Daoy (cell line): ENCODE data around the gene FAM114A1. TPM values are rescaled to one million over a fixed set of nuclear protein-coding genes. Genes with fewer than 3 reads are reported as not detected.

Experiments used
- DNase-seq: peaks from one replicate; pipeline ENCODE4 v3.0.0-alpha.2; 2015; ENCODE audit warnings: low read depth
- total RNA-seq: library from RNA; depleted of rRNA; stranded (reverse); fragments of >200 nt; shearing (Covaris generic); gene quantifications from 2 replicates; pipeline ENCODE4 v1.2.3, GENCODE V29; 2014; rRNA removed

Gene FAM114A1
- total RNA-seq: 35.6 and 37.1 TPM in 2 replicates

DNA sequence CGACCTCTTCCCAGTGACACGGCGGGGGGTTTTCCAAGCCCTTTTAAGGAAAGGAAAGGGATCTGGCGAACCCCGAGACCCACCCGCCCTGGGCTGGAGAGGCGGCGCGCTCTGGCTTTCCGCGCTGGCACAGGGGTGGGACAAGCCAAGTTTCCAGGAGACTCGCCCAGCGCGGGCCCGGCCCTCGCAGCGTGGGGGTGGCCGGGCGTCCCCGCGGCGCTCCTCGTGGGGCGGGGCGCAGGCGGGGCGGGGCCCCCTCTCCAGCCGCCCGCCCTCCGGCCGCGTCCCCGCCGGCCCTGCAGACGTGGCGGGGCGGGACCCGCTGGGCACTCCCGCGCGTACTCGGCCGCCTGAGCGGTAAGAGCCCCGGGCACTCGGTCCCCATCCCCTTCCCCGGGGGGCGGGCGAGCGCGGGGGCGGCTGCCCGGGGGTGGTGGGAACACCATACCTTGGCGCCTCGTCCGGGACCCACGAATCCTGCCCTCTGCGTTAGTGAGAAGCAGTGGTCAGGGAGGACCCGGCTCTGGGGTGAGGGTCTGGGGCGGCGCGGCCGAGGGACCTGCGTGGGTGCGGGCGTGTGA is at the start of gene FAM114A1:
Gene FAM114A1 (plus strand): TSS at position 329 of the 581 bp plus-strand sequence. CDS start 10,273 bp downstream, outside the sequence.
- DNase-seq: peak; percentile 87

DNA sequence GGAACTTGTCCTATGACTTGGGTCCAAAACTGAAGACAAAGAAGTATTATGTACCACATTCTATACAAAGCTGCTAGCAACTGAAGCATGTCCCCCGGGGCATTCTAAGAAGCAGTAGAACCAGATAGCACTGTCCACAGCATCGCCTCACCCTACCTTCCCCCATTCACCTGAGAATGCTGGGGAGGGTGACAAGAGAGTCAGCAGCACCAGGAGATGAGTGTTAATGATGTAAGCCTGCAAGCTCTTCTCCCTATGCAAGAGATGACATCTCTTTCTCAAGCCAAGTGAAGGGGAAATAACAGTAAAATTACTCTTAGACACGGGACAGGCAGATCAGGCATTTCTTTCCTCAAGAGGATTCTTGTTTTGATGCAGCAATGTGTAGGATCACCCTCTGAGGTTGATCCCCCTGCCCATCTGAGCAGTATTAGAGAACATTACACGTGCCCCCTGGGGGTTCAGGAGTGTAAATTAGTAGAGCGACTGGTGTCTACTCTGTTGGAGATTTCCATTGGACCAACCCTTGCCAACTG is 49.1 kb upstream of the FAM114A1 start:
- DNase-seq: peak; percentile 19

DNA sequence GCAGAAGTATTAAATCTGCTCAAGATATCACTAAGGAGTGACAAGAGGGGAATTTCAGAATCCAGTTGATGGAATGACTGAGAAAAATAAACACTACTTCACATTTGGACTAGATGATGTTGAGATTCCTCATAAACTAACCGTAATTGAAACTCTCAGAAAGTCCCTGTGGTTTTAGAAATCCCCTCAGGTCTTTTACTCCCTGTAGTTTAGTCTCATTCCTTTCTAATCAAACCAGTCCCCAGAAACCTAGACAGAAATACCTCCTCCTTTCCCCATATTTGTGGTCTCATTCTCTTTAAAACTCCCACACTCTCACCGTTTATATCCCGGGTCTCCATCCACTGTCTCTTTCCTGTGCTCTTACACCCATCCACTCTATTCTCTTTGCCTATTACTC is 48.0 kb upstream of the FAM114A1 start:
- peak; percentile 72 for DNase-seq

DNA sequence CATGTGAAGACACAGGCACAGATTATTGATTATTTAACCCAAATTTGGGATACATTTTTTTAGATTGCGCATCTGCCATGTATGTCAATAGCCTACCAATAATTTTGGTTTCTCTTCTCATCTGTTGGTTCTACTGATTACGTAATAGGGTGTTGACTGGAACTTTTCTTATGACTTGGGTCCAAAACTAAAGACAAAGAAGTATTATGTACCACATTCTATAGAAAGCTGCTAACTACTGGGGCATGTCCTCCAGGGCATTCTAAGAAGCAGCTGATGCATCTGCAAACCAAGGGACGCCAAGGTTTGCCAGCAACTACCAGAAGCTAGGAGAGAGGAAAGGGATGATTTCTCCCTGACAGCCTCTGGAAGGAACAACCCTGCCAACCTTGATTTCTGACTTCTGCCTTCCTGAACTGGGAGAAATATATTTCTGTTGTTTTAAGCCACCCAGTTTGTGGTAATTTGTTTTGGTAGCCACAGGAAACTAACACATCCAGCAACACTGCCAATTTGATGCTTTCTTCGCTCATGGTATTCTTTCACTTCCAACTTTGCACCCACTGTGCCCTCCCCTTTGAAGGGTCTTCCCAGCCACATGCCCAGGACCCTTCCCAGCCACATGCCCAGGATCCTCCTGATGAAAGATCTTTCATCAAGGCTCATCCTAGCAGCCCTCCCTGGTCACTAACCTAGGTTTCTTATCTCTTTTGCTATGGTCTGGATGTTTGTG is 47.1 kb upstream of the FAM114A1 start:
- no peak for DNase-seq

DNA sequence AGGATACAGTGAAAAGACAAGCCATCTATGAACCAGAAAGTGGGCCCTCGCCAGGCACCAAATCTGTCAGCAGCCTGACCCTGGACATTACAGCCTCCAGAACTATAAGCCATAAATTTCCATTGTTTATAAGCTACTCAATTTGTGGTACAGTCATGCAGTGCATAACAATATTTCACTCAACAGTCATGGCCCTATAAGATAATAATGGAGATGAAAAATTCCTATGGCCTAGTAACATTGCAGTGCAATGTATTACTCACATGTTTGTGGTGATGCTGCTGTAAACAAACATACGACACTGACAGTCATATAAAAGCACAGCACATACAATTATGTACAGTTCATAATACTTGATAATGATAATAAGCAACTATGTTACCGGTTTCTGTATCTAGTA is 45.9 kb upstream of the FAM114A1 start:
- no peak for DNase-seq

DNA sequence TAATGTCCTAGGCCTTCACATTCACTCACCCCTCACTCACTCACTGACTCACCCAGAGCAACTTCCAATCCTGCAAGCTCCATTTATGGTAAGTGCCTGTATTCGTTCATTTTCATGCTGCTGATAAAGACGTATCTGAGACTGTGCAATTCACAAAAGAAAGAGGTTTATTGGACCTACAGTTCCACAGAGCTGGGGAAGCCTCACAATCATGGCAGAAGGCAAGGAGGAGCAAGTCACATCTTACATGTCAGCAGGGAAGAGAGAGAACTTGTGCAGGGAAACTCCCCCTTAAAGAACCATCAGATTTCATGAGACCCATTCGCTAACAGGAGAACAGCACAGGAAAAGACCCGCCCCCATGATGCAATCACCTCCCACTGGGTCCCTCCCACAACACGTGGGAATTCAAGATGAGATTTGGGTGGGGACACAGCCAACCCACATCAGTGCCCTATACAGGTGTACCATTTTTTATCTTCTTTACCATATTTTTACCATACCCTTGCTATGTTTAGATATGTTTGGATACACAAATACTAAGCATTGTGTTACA is 44.8 kb upstream of the FAM114A1 start:
- DNase-seq: no peak

DNA sequence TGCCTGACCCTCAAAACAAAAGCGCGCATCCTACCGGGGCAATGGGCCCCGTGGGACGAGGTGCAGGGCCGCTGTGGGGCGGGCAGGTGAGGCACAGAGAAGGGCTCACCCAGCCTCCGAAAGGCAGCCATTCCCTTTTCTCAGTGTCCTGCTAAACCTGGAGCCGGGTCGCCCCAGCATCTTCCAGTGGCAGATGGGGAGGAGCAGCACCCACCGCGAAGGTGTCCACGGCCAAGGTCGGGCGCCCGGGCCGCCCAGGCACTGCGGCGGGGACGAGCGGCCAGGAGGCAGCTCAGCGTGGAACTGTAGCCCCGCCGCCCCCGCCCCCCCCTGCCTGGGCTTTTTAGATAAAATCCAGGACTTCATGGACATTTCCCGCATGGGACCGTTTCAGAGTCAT is 43.8 kb upstream of the FAM114A1 start:
- DNase-seq: no peak

DNA sequence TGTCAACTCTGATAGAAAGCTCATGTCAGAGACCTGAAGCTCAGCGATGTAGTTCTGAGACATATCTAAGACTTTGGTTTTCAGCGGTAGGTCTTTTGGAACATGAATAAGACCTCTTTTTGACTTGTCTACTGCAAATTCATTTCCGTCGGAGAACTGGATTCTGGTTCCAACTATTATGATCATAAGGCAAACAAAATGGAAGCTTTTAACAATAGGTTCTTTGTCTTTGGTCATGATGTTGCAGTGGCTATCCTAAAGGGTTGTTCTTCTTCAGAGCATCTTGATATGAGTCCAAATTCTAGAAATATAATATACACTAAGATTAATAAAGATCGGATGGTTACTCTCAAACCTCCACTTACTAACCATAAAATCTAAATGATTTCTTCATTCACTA is 38.4 kb upstream of the FAM114A1 start:
- DNase-seq: no peak

DNA sequence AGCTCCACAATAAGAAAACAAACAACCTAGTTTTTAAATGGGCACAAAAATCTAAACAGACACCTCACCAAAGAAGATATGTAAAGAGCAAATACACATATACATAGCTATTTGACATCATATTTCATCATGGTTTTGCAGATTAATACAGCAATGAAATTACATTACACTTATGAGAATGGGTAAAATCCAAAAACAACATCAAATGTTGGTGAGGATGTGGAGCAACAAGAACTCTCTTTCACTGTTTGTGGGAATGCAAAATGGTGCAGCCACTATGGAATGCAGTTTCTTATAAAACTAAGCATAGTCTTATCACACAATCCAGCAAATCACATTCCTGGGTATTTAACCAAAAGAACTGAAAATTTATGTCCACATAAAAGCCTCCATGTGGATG is 36.0 kb upstream of the FAM114A1 start:
- DNase-seq: no peak

DNA sequence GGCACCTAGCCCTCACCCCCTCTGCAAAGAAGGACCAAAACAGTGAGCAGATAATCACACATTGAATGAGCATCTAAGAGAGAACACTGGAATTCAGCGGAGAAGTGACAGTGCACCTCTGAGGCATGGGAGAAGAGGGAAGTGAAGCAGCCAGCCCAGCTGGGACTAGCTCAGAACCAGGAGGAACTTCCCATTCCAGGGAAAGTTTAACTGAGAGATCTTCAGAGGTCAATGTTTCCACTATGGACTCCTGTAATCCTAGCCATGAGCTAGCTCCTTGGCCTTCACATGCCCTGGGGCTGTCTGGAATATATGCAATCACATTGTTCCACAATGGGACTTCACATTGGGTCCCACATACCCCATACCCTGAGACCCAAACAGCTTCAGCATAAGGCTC is 35.4 kb upstream of the FAM114A1 start:
- DNase-seq: no peak

DNA sequence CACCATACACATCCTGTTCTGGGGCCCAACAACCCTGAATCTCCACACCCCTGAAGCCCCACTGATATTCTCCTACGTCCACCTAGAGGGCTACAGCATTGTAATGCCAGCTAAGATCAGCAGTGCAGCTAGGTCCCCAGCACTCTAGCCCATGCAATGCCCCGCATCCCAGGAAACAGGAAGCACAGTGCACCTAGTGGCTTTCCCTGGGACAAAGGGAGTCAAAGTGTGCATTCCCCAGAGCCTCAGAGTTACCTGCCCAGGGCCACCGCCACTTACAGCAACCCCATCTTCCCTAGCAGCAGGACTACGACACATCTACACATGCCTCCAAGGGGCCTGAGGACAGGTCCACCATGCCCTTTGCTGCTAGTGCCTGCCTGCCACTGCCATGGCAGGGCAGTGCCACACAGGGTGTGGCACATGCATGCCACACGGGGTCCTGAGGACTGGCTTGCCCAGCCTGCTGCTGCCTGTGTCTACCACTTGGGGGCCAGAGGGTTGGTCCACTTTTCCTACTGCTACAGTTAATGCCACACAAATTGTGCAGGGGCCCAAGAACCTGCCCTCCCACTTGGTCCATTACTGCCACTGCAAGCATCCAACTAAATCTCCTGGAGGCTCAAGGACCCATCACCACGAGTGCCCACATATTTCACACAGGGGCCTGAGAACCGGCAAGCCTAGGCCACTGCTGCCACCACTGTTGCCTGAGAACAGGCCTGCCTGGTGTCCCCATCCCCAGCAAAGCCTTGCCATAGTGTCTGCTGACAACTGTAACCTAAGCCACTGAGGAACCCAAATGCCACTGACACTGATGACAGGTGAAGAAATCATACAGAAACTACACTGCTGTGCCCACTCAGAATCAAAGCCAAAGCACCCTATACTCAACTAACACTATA is 34.7 kb upstream of the FAM114A1 start:
- DNase-seq: no peak

DNA sequence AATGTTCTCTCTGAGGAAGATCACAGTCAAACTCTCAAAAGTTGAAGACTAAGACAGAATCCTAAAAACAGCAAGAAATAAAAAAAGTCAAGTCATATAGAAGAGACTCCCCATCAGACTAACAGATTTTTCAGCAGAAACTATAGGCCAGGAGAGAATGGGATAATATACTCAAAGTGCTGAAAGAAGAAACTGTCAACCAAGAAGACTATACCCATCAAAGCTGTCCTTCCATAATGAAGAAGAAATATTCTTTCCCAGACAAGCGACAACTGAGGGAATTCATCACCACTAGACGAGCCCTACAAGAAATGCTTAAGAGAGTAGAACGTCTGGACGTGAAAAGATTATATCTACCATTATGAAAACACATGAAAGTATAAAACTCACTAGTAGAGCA is 33.0 kb upstream of the FAM114A1 start:
- DNase-seq: no peak

DNA sequence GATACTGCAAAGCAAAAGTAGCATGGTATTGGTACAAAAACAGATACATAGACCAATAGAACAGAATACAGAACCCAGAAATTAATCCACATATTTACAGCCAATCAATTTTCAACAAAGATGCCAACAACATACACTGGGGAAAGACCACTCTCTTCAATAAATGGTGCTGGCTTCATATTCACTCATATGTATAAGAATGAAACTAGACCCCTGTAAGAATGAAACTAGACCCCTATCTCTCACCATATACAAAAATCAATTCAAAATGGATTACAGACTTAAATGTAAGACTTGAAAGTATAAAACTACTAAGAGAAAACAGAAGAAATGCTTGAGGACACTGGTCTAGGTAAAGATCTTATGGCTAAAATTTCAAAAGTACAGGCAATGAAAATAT is 30.3 kb upstream of the FAM114A1 start:
- no peak for DNase-seq

DNA sequence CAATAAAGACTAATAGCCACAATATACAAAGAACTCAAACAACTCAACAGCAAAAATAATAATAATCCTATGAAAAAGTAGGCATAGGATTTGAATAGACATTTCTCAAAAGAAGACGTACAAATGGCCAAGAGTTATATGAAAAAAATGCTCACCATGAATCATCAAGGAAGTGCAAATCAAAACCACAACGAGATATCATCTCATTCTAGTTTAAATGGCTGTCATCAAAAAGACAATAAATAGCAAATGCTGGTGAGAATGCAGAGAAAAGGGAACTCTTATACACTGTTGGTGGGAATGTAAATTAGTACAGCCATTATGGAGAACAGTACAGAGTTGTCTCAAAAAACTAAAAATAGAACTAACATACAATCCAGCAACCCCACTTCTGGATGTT is 29.8 kb upstream of the FAM114A1 start:
- DNase-seq: no peak

DNA sequence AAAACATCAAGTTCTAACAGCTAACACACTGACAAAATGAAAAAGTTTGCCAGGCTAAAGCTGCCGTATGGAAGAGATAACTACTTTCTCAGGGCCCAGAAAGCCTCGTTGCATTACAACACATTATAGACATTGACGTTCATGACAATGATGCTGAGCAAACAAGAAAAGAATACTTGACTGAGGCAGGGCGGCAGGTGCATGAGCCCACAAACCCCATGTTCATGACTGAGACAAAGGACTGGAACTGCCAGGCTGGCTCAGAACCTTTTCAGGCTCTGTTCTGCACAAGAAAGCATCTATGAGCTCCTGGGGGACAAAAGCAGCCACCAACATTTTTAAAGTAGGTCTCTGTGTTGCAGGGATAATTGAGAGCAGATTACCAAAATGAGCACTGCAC is 24.6 kb upstream of the FAM114A1 start:
- no peak for DNase-seq

DNA sequence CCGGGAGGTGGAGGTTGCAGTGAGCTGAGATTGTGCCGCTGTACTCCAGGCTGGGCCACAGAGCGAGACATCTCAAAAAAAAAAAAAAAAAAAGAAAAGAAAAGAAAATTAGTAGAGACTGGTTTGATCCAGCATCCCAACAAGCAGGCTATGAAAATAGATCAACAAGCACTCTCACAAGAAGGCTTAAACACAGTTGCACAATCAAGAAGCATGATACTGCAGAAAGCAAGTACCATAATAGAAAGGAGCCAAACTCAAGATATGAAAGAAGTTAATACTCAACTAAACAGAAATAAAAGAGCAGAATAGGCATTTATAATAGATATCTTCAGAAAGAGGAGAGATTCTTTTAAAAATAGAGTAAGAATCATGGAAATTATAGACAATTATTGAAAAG is 21.6 kb upstream of the FAM114A1 start:
- DNase-seq: no peak

DNA sequence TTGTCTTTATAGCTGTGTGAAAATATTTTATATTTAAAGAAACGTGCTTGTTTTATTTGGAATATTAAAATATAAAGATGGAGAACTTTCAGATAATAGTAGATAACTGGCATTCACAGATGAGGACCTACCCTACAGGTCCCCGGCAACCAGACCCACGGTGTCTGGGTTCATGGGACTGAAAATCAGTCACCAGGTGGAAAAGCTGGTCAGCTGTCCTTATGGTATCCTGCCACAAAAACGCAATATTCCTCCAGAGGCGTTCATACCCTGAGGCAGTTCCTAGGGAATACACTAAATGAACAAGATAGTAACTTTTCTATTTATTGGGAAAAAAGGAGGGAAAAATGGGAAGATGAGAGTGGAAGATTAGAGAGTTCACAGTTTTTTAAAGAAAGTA is 12.1 kb upstream of the FAM114A1 start:
- no peak for DNase-seq

DNA sequence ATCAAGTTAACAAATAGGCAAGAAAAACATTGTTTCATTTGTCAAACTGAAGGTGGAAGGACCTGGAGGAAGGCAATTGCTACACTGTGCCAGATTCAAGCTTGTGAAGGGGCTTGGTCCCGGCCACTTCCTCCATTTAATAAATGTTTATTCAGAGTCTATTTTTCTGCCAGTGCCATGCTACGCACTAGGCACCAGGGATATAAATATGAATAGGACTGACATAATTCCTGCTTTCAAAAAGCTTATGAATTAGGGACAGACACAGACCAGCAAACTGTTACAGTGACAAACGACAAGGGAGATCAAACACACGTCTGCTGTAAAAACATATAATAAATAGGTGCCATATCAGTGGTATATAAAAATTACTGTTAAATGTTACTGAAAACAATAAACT is 11.6 kb upstream of the FAM114A1 start:
- DNase-seq: no peak

DNA sequence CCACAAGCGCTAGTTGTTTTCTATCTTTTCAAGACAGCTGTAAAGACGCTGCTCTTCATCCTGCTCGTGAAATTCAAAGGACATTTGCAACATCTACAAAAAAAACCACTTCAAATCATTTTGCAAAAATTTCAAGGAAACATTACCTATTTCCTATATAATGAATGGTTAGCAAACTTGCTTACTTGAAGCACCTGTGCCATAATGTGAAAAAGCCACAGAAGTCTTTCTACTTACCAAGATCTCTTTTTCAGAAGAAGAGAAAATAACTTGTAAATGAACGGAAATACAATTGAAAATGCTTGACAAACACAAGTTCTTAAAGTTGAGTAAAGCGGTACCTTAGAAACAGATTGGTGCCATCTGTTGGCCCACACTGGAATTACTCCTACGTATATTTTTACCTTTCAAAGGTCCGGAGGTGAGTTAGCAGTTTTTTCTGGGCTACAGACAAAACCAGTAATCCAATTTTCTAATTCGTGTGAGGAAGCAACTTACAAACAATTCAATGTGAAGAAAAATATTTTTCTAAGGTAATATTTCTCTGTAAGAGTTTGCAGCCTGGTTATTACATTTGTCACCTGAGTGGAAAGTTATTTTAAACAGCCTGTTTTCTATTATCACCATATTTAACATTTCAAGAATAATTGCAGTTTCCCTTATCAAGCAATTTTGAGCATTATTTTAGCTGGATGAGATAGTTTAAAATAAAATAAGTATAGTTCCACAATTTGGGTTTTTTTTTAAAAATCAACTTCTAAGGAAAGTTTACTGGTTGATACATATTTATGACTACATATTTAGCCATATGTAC is 10.9 kb upstream of the FAM114A1 start, which contains the start of gene TLR6:
Gene TLR6 (minus strand): TSS at position 294 of the 814 bp plus-strand sequence. CDS start 27,344 bp downstream, outside the sequence.
- peak; percentile 67 for DNase-seq

DNA sequence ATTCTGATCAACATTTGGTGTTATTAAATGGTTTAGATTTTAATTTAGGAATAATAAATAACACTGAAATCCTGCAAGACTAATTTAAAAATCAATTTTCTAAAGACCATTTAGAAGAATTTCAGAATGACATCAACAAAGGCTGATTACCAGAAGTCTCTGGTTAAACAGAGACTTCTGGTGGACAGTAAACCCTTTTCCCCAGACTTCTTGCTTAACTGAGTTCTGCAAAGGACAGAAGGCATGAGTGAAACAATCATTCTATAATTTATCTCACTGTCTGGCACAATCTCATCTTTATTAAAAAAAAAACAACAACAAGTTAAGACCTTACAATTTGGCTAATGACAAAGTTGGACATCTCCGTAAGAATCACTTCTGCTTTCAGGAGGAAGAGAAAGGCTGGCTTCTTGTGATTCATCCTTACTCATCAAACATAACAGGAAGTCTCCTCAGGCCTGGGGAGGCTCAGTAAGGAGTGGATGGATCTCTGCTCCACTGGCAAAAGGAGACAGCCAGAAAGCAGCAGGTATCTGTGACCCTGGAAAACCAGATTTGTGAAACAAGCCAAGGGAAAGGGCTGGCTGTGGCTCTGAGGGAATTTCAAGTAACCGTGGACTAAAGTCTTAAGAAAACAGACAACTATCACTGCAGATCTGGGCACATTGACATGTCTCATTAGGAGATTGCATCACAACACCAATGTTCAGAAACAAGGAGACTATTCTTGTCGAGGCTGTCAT is 10.1 kb upstream of the FAM114A1 start:
- DNase-seq: peak; percentile 88
